Nephron progenitor cell (in vitro differentiated cells): ENCODE measurements around the gene AKAP8.

Experiments
- DNase-seq: peaks from one replicate; pipeline ENCODE4 v3.0.0; 2021
- H3K27ac Mint-ChIP-seq: 2 replicates; pipeline ENCODE4 v1.8.0; 2021; ENCODE audit warnings: mild to moderate bottlenecking, moderate library complexity, mixed read lengths
- H3K27me3 Mint-ChIP-seq: 2 replicates; pipeline ENCODE4 v1.8.0; 2021; ENCODE audit warnings: mild to moderate bottlenecking, low read depth, mixed read lengths; ENCODE audit not compliant: poor library complexity
- H3K36me3 Mint-ChIP-seq: 2 replicates; pipeline ENCODE4 v1.8.0; 2021; ENCODE audit warnings: low read depth, mixed read lengths
- H3K4me1 Mint-ChIP-seq: 2 replicates; pipeline ENCODE4 v1.8.0; 2021; ENCODE audit warnings: mixed read lengths
- H3K4me3 Mint-ChIP-seq: 2 replicates; pipeline ENCODE4 v1.8.0; 2021; ENCODE audit warnings: mild to moderate bottlenecking, moderate library complexity, mixed read lengths
- H3K9me3 Mint-ChIP-seq: 2 replicates; pipeline ENCODE4 v1.8.0; 2021; ENCODE audit warnings: mild to moderate bottlenecking, moderate library complexity, mixed read lengths
- TF ChIP-seq, protein P1 (sequence below): fragments of 200-600 bp; sonication (generic); IDR thresholded peaks from 2 replicates; pipeline ENCODE4 v1.5.0; 2021; ENCODE audit warnings: antibody characterized with exemption

Gene AKAP8

DNA sequence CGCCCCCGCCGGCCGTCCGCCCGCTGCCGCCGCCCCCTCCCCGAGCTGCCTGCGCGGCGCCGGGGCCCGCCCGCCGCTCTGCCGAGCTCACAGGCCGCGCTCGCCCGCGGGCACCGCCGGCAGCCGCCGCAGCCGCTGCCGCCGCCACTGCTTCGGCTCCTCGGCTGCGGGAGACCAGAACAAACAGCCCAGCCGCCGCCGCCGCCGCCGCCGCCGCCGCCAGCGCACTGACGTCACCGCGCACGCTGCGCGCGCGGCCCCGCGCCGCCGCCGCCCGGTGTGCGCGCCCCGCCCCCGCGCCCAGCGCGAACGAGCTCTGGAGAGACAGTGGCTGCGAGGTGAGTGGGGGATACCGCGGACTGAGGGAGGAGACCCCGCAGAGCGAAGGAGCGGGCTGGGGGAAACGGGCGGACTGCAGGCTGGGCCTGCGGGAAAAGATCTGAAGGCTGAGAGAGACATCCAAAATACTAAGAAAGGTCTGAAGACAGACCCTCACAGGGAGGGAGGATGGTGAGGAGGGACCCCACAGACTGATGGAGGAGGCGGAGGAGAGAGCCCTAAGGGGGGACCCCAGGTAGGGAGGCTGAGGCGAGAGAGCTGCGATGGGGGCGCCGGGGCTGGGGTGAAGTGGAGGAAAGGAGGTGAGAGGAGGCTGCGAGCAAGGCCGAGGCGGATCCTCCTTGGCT, 47.1 kb downstream of the AKAP8 start, which contains the start of gene BRD4:
TSS of gene BRD4 (minus strand) at position 229 of the 686 bp plus-strand sequence. CDS start 59,440 bp downstream, outside the sequence.
- no peaks in the 10 kb centered on the region for H3K27me3 Mint-ChIP-seq
- H3K4me1 Mint-ChIP-seq, result peaks cover 52% of the 10 kb centered on the region
- TF ChIP-seq, protein P1, sequence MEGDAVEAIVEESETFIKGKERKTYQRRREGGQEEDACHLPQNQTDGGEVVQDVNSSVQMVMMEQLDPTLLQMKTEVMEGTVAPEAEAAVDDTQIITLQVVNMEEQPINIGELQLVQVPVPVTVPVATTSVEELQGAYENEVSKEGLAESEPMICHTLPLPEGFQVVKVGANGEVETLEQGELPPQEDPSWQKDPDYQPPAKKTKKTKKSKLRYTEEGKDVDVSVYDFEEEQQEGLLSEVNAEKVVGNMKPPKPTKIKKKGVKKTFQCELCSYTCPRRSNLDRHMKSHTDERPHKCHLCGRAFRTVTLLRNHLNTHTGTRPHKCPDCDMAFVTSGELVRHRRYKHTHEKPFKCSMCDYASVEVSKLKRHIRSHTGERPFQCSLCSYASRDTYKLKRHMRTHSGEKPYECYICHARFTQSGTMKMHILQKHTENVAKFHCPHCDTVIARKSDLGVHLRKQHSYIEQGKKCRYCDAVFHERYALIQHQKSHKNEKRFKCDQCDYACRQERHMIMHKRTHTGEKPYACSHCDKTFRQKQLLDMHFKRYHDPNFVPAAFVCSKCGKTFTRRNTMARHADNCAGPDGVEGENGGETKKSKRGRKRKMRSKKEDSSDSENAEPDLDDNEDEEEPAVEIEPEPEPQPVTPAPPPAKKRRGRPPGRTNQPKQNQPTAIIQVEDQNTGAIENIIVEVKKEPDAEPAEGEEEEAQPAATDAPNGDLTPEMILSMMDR, result no peak
- H3K36me3 Mint-ChIP-seq, result peaks cover 19% of the 10 kb centered on the region
- peak within 1 kb of the TSS; percentile 99 for H3K4me3 Mint-ChIP-seq
- H3K9me3 Mint-ChIP-seq, result peaks cover 3% of the 10 kb centered on the region
- peak; percentile 86 for DNase-seq
- H3K27ac Mint-ChIP-seq, result peak within 1 kb of the TSS; percentile 94

DNA sequence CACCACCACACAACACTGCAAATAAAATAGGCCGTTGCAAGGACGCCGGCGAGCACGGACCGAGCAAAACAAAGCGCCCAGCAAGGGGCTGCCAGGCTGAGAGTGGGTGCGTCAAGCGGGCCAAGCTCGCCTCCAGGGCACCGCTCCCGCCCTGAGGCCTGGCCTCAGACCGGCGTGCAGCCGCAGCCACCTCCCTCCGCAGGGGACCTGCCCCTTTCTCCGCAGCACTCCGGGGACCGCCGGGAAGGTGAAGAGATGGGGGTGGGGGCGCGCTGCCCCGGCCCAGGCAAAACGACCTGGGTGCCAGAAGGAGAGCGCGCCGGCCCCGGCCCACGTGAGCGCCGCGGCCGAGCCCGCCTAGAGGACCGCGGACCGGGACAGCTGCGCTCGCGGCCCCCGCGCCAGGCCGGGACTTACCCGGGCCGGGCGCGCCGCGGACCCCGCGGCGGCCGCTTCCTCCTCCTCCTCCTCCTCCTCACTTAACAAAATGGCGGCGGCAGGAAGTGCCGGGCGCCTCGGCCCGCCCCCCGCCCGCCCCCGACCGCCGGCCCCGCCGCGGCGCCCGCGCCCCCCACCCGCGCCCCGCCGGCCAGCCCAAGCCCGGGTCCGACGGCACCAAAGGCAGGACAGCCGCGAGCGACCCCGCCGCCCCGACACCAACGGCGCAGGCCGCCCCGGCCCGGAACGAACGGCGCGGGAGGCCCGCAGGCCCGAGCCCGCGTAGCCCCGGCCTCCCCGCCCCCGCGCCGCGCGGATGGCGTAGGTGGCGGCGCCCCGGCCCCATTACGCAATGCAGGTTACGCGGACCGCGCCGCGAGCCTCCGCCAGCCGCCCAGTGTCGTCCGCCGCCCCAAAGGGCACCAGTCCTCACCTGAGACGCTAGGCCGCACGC, 47.9 kb downstream of the AKAP8 start:
- H3K36me3 Mint-ChIP-seq, result peaks cover 18% of the 10 kb centered on the region
- peak overlapping the region; percentile 97 for H3K27ac Mint-ChIP-seq
- peak; percentile 57 for DNase-seq
- peaks cover 3% of the 10 kb centered on the region for H3K9me3 Mint-ChIP-seq
- no peaks in the 10 kb centered on the region for H3K27me3 Mint-ChIP-seq
- H3K4me1 Mint-ChIP-seq, result peaks cover 59% of the 10 kb centered on the region
- H3K4me3 Mint-ChIP-seq, result peak overlapping the region; percentile 97
- TF ChIP-seq, protein P1, result no peak

DNA sequence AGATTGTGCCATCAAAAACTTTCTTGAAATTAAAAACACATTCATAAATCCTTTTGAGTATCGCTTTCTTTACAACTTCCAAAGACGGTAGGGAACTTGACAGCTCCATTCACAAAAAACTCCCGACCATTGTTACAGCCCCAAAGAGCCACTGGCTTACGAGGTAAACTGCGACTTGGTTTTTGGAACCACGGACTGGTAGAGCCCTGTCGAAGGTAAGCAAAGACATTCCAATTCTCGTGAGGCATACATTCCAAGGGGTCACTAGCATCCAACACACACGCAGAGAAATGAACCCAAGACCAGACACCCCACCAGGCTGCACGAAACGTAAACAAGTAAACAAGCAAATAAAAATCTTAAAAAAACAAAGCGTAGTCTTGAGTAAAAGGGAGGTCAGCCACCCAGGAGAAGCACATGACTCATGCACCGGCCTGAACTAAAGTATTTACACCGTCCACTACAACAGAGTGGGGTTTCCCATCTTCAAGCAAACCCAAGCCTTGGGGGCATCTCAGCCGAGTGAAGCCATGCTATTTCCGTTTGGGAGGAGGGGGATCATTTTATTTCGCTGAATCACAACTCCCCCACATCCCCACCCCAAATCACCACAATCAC, 48.7 kb downstream of the AKAP8 start:
- Mint-ChIP-seq H3K27me3 (no peaks in the 10 kb centered on the region), H3K36me3 (peaks cover 14% of the 10 kb centered on the region), H3K27ac (peak overlapping the region; percentile 97), H3K4me3 (peak overlapping the region; percentile 97), H3K9me3 (peaks cover 3% of the 10 kb centered on the region), H3K4me1 (peaks cover 56% of the 10 kb centered on the region)
- DNase-seq, result no peak
- TF ChIP-seq, protein P1, result no peak

DNA sequence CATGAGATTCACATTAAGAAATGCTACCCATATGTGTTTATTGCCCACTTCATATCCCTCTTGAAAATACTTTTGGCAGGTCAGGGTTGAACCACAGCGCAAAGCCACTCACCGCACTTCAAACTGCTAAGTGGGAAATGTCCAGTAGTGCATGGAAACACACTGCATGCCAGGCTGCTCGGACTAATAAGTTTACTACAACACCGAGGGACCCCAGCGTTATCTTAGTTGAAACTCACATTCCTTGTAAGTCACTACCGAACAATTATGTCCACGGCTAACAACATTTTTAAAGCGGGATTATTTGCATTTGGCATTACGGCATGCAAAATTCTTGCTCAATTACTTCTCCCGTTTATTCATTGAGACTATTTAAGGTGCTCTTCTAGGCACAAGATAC, 51.3 kb downstream of the AKAP8 start:
- Mint-ChIP-seq H3K9me3 (peaks cover 6% of the 10 kb centered on the region), H3K4me3 (no peak overlapping the region), H3K4me1 (peaks cover 66% of the 10 kb centered on the region), H3K27me3 (no peaks in the 10 kb centered on the region), H3K27ac (no peak overlapping the region), H3K36me3 (peaks cover 22% of the 10 kb centered on the region)
- TF ChIP-seq, protein P1, result no peak
- DNase-seq, result no peak

DNA sequence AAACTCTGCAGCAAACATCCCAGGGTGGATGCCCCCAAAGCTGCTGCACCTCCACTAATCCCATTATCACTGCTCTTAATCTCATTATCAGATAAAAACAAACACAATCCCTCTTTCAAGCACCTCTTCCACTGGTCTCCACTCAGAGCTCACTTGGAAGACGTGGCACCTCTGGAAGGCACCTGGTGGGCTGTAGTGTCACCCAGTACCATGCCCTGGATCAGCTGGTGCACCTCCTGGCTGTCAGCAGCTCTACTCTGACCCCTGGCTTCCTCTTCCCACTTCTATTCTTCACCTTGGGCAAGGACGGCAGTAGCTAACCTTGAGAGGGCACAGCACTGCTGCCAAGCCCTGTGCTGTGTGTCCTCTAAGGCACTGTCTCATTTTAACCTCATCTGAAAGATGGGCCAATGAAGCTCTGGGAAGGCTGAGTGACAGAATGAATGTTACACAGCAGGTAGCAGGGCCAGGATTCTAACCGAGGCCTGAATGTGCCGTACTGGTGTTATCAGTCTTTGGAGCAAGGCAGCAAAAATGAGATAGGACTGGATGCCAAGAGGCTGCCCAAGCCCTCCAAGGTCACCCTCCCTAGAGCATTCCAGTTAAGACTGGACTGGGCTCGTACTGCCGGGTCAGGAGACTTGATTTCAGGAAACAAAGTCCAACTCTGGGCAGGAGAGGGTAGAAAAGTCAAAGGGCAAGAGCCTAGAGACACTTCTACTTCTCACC, 54.6 kb downstream of the AKAP8 start:
- peaks cover 72% of the 10 kb centered on the region for H3K4me1 Mint-ChIP-seq
- TF ChIP-seq, protein P1, result no peak
- no peak overlapping the region for H3K4me3 Mint-ChIP-seq
- H3K27me3 Mint-ChIP-seq, result no peaks in the 10 kb centered on the region
- peak overlapping the region; percentile 23 for H3K27ac Mint-ChIP-seq
- no peak for DNase-seq
- H3K9me3 Mint-ChIP-seq, result peaks cover 13% of the 10 kb centered on the region
- peaks cover 31% of the 10 kb centered on the region for H3K36me3 Mint-ChIP-seq
